ENCODE measurements around the gene COL2A1. TPM values are rescaled to one million over a fixed set of nuclear protein-coding genes. Genes with fewer than 3 reads are reported as not detected.

The COL2A1 gene
- total RNA-seq, 1 donor from 2014 or later = 0.32 TPM

GRCh38 chr12:48013287-48013686, 9.0 kb upstream of the COL2A1 start:
- intact Hi-C loops (cut with micrococcal nuclease) = no loop called here

GRCh38 chr12:48012070-48012469, 7.8 kb upstream of the COL2A1 start:
- intact Hi-C loops (cut with micrococcal nuclease) = no loop called here

- intact Hi-C loops (cut with micrococcal nuclease) = no loop called here
These were observed 6.2 kb upstream of the COL2A1 start for GRCh38 chr12:48010366-48010970.

GRCh38 chr12:48009471-48009870, 5.2 kb upstream of the COL2A1 start:
- intact Hi-C loops (cut with micrococcal nuclease) = no loop called here

GRCh38 chr12:48008950-48009349, 4.7 kb upstream of the COL2A1 start:
- intact Hi-C loops (cut with micrococcal nuclease) = no loop called here

- intact Hi-C loops (cut with micrococcal nuclease) = no loop called here
These were observed 4.1 kb upstream of the COL2A1 start for GRCh38 chr12:48008349-48008748.

GRCh38 chr12:48007206-48007605, 2.9 kb upstream of the COL2A1 start:
- intact Hi-C loops (cut with micrococcal nuclease) = no loop called here

GRCh38 chr12:48005750-48006021, 1.4 kb upstream of the COL2A1 start:
- intact Hi-C loops (cut with micrococcal nuclease) = no loop called here

- intact Hi-C loops (cut with micrococcal nuclease) = no loop called here
These were observed 899 bp upstream of the COL2A1 start for GRCh38 chr12:48005001-48005749.

GRCh38 chr12:48003226-48004052, 837 bp downstream of the COL2A1 start:
- intact Hi-C loops (cut with micrococcal nuclease) = loop anchor here (5.0 kb wide), 2 partner anchors 41 to 979 kb away; partner anchors contain the start of gene TMEM106C

GRCh38 chr12:48002773-48003218, 1.5 kb downstream of the COL2A1 start:
- intact Hi-C loops (cut with micrococcal nuclease) = loop anchor here (5.0 kb wide), 2 partner anchors 40 to 980 kb away; partner anchors contain the start of gene TMEM106C

GRCh38 chr12:48002414-48002730, 1.9 kb downstream of the COL2A1 start:
- intact Hi-C loops (cut with micrococcal nuclease) = loop anchor here (5.0 kb wide), 2 partner anchors 40 to 980 kb away; partner anchors contain the start of gene TMEM106C

- intact Hi-C loops (cut with micrococcal nuclease) = loop anchor here (5.0 kb wide), 2 partner anchors 39 to 981 kb away; partner anchors contain the start of gene TMEM106C
These were observed 2.5 kb downstream of the COL2A1 start for GRCh38 chr12:48001505-48002413.

- intact Hi-C loops (cut with micrococcal nuclease) = loop anchor here (1.0 to 5.0 kb wide), 3 partner anchors 11 to 981 kb away; partner anchors contain the start of gene TMEM106C
These were observed 3.3 kb downstream of the COL2A1 start for GRCh38 chr12:48000878-48001504.

GRCh38 chr12:47999816-48000215, 4.5 kb downstream of the COL2A1 start:
- intact Hi-C loops (cut with micrococcal nuclease) = loop anchor here (1.0 to 5.0 kb wide), 3 partner anchors 10 to 982 kb away; partner anchors contain the start of gene TMEM106C

- intact Hi-C loops (cut with micrococcal nuclease) = no loop called here
These were observed 7.0 kb downstream of the COL2A1 start for GRCh38 chr12:47997321-47997720.

- intact Hi-C loops (cut with micrococcal nuclease) = no loop called here
These were observed 8.3 kb downstream of the COL2A1 start for GRCh38 chr12:47995981-47996401.

- intact Hi-C loops (cut with micrococcal nuclease) = no loop called here
These were observed 10.8 kb downstream of the COL2A1 start for GRCh38 chr12:47993491-47993890.

GRCh38 chr12:47992776-47993175, 11.5 kb downstream of the COL2A1 start:
- intact Hi-C loops (cut with micrococcal nuclease) = no loop called here

All from T-helper 2 cell treated with Interferon-gamma antibody and Interleukin-4, amounts not matched to agents 100 ng/mL and 5 ng/mL, for 36 hours (primary cell).